ENCODE results near the gene NUBP2. TPM values are rescaled to one million over a fixed set of nuclear protein-coding genes. Genes with fewer than 3 reads are reported as not detected.
"Not testable (repeated sequence)": the region's sequence is repeated elsewhere in the genome, so short reads cannot be mapped to it uniquely, and the experiment has no call there.

The NUBP2 gene
- total RNA-seq, 4 donors from 2014 or later: 55.4 to 115 (median 90.8) TPM

DNA sequence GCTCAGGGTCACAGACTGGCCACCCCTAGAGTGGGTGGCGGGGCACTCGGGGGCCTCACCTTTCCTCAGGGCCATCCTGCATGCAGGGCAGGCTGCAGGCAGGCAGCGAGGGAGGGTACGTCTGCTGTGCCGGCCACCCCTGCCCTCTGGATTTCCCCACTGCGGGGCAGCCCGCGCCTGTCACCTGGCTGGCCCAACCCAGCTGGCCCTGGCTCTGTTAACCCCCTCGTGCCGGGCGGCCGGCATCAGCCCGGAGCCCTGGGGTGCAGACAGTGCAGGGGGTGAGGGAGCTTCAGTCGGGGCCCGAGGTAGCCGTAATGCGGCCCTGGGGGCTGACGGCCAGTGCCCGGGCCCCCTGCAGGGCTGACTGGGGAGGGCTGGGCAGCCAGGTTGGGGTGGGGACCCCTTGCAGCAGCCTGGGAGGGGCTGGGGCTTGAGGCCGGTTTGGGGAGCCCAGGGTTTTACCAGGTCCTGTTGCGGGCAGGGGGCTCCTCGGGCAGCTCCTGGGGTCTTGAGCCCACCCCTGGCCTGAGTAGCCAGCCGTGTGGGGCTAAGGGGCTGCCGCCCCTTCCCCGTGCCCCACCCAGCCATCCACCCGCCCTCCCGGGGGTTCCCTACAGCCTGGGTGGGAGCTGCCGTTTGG lies 10.9 kb downstream of the NUBP2 start, which contains the start of gene IGFALS:
TSS of gene IGFALS (minus strand) at position 128 of the 643 bp plus-strand sequence. CDS start at position 75, 53 bp downstream.
- Histone ChIP-seq H3K27me3 (no peaks in the 10 kb centered on the region), H3K9me3 (peaks cover 3% of the 10 kb centered on the region), H3K27ac (no peak within 1 kb of the TSS), H3K4me1 (peaks cover 11% of the 10 kb centered on the region), H3K36me3 (peaks cover 31% of the 10 kb centered on the region), H3K4me3 (no peak within 1 kb of the TSS)
- 74% methylated on average over 9 of the region's 28 CpGs for WGBS
- peak in 1 of 2 donors; percentile 55 for DNase-seq (ENCODE audit: low spot score in 2 of 2)
- no peak for TF ChIP-seq POLR2AphosphoS5 (IDR thresholded peaks at IDR 0.05)

GRCh38 chr16:1794221-1794871 lies 11.6 kb downstream of the NUBP2 start:
- DNase-seq (ENCODE audit: low spot score in 2 of 2): peak in 1 of 2 donors; percentile 51
- H3K4me3 ChIP-seq: no peak overlapping the region
- peaks cover 28% of the 10 kb centered on the region for H3K36me3 ChIP-seq
- no peak overlapping the region for H3K27ac ChIP-seq
- H3K4me1 ChIP-seq: peaks cover 4% of the 10 kb centered on the region
- 66% methylated on average over 5 of the region's 18 CpGs for WGBS
- TF ChIP-seq POLR2AphosphoS5 (IDR thresholded peaks at IDR 0.05) (no peak), EP300 (IDR thresholded peaks at IDR 0.05) (no peak), POLR2A (IDR thresholded peaks at IDR 0.05) (no peak)
- TF ChIP-seq, protein P1, sequence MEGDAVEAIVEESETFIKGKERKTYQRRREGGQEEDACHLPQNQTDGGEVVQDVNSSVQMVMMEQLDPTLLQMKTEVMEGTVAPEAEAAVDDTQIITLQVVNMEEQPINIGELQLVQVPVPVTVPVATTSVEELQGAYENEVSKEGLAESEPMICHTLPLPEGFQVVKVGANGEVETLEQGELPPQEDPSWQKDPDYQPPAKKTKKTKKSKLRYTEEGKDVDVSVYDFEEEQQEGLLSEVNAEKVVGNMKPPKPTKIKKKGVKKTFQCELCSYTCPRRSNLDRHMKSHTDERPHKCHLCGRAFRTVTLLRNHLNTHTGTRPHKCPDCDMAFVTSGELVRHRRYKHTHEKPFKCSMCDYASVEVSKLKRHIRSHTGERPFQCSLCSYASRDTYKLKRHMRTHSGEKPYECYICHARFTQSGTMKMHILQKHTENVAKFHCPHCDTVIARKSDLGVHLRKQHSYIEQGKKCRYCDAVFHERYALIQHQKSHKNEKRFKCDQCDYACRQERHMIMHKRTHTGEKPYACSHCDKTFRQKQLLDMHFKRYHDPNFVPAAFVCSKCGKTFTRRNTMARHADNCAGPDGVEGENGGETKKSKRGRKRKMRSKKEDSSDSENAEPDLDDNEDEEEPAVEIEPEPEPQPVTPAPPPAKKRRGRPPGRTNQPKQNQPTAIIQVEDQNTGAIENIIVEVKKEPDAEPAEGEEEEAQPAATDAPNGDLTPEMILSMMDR (IDR thresholded peaks at IDR 0.05): no peak
- H3K27me3 ChIP-seq: no peaks in the 10 kb centered on the region
- H3K9me3 ChIP-seq: peaks cover 3% of the 10 kb centered on the region

DNA sequence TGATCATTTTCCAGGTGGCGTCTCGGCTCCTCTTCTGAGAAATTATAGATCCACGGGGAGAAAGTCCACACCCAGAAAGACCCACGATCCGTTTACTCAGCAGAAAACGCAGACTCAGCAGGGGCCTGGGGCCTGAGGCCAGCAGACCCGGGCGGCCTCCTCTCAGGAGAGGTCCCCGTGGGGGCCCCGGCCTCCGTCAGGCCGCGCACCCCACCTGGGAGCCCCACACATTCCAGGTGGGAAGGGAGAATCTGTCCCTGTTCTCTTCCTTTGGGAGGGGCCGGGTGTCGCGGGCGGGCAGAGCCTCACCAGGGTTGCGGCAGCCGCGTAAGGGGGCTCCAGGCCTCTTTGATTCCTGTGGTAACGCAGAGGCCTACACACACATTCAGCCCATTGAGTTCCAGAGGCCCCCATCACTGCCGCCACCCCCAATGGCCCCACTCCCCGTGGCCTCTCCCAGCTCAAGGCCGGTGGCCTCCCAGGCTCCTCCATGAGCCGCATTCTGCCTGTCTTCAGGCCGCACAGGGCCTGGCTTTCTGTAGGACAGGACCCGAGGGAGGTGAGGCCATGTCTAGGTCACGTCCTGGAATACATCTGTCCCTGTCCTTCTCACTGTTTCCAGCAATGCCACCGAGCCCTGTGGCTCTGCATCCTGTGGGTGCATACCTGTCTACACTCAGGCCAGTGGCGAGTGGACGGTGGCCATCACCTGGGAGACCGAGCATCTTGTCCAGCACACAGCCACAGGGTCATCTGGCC lies 12.3 kb downstream of the NUBP2 start:
- peaks cover 25% of the 10 kb centered on the region for H3K36me3 ChIP-seq
- H3K4me3 ChIP-seq: no peak overlapping the region
- no peak overlapping the region for H3K27ac ChIP-seq
- 77% methylated on average over 30 of the region's 32 CpGs for WGBS
- peak in 1 of 2 donors; percentile 58 for DNase-seq (ENCODE audit: low spot score in 2 of 2)
- H3K9me3 ChIP-seq: peaks cover 3% of the 10 kb centered on the region
- no peak for TF ChIP-seq POLR2A (IDR thresholded peaks at IDR 0.05)
- TF ChIP-seq, protein P1 (IDR thresholded peaks at IDR 0.05): no peak
- no peak for TF ChIP-seq POLR2AphosphoS5 (IDR thresholded peaks at IDR 0.05)
- TF ChIP-seq EP300 (IDR thresholded peaks at IDR 0.05): no peak
- no peaks in the 10 kb centered on the region for H3K4me1 ChIP-seq
- no peaks in the 10 kb centered on the region for H3K27me3 ChIP-seq

GRCh38 chr16:1799263-1799662 lies 16.5 kb downstream of the NUBP2 start:
- H3K27me3 ChIP-seq; H3K27ac ChIP-seq; H3K4me1 ChIP-seq; DNase-seq (ENCODE audit: low spot score in 2 of 2); H3K9me3 ChIP-seq; H3K36me3 ChIP-seq; H3K4me3 ChIP-seq: not testable (repeated sequence)
- 63% methylated on average over 4 of the region's 5 CpGs for WGBS

DNA sequence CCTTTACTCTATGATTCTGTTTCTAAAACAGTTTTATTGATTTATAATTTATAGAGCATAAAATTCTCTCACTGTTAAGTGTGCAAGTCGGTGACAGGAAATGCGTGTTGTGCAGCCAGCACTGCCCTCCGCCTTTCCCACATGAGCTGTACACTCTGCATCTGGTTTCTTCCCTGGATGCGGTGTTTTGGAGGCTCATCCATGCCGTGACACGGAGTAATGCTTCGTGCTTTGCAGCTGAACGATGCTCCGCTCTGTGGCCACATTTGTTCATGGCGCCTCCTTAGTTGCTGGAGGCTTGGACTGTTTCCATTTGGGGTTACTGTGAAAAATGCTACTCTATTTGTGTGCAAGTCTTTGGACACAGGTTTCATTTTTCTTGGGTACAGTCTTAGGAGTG lies 17.9 kb downstream of the NUBP2 start:
- Histone ChIP-seq H3K27ac (no peak overlapping the region), H3K36me3 (peaks cover 4% of the 10 kb centered on the region), H3K4me3 (no peak overlapping the region), H3K9me3 (peaks cover 3% of the 10 kb centered on the region), H3K27me3 (no peaks in the 10 kb centered on the region), H3K4me1 (no peaks in the 10 kb centered on the region)
- WGBS: 78% methylated on average over 10 of the region's 10 CpGs
- DNase-seq (ENCODE audit: low spot score in 2 of 2): no peak
- TF ChIP-seq, protein P1 (IDR thresholded peaks at IDR 0.05): no peak
- TF ChIP-seq EP300 (IDR thresholded peaks at IDR 0.05) (no peak), POLR2AphosphoS5 (IDR thresholded peaks at IDR 0.05) (no peak), POLR2A (IDR thresholded peaks at IDR 0.05) (no peak)

GRCh38 chr16:1807626-1808025 lies 24.9 kb downstream of the NUBP2 start:
- TF ChIP-seq POLR2A (IDR thresholded peaks at IDR 0.05): no peak
- Histone ChIP-seq H3K27me3 (no peaks in the 10 kb centered on the region), H3K9me3 (no peaks in the 10 kb centered on the region), H3K27ac (no peak overlapping the region), H3K4me3 (no peak overlapping the region), H3K36me3 (peaks cover 41% of the 10 kb centered on the region), H3K4me1 (peaks cover 2% of the 10 kb centered on the region)
- 88% methylated on average over 9 of the region's 10 CpGs for WGBS
- no peak for DNase-seq (ENCODE audit: low spot score in 2 of 2)

Measured in suprapubic skin (tissue), 4 donors.